ENCODE data around the gene FXYD1. TPM values are rescaled to one million over a fixed set of nuclear protein-coding genes. Genes with fewer than 3 reads are reported as not detected.

Gene FXYD1
- total and polyA plus RNA-seq, 4 donors = 5.7 to 37.6 (median 22.7) TPM

DNA sequence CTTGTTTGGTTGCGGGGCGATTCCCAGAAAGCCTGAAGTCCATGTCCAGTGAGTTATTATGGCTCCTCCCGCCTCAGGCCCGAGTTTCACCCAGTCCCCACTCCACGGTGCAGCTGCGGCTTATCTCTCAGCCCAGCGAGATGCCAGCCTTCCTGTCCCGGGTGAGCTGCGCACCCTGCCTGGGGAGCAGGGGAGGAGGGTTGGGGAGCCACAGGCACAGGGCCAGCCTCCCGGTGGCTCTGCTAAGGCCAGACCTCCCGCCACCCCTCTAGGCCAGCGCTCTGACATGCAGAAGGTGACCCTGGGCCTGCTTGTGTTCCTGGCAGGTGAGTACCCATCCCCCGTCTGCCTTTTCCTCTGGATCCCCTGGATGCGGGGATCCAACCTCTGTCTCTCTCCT lies 19.5 kb upstream of the FXYD1 start:
- Histone ChIP-seq H3K27ac (ENCODE audit: low read depth in 1 of 2, low read length in 1 of 2) (peak overlapping the region in 1 of 2 donors; percentile 91), H3K4me3 (no peak overlapping the region), H3K9ac (ENCODE audit: insufficient read depth in 1 of 2, low read length in 2 of 2) (no peak overlapping the region), H3K36me3 (ENCODE audit: control insufficient read depth in 4 of 4, insufficient read depth in 4 of 4, low read length in 4 of 4) (no peaks in the 10 kb centered on the region), H3K27me3 (ENCODE audit: control insufficient read depth in 3 of 3, insufficient read depth in 3 of 3, low read length in 2 of 3) (no peaks in the 10 kb centered on the region), H3K9me3 (ENCODE audit: control insufficient read depth in 4 of 4, insufficient read depth in 3 of 4, low read length in 3 of 4) (no peaks in the 10 kb centered on the region), H3K4me1 (ENCODE audit: control insufficient read depth in 5 of 5, insufficient read depth in 5 of 5, low read length in 5 of 5) (peaks cover 0 to 25% (median 6%) of the 10 kb centered on the region in 5 donors)
- no peak for DNase-seq
- 47 to 52% methylated on average over 13 to 14 of the region's 14 CpGs for WGBS, 2 donors
- ATAC-seq (ENCODE audit: insufficient read depth, low FRiP score) = no peak
- no peak for TF ChIP-seq CTCF (IDR thresholded peaks at IDR 0.05; ENCODE audit: control extremely low read depth, extremely low read depth)

DNA sequence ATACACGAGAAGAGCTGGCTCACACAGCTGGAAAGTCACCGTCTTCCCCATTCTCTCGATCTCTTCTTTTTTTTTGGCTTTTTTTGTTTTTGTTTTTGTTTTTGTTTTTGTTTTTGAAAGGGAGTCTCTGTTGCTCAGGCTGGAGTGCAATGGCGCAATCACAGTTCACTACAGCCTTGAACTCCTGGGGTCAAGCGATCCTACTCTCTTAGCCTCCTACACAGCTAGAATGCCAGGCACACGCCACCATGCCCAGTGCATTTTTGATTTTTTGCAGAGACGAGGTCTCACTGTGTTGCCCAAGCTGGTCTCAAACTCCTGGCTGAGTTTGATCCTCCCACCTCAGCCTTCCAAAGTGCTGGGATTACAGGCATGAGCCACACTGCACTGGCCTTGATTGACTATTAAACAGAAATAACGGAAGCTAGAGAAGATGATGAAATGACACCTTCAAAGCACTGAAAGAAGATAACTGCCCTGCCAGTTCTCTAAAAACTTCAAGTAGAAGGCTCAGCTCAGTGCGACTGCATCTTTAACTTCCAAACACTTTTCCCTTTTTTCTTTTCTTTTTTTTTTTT lies 19.0 kb upstream of the FXYD1 start:
- Histone ChIP-seq H3K9ac (ENCODE audit: insufficient read depth in 1 of 2, low read length in 2 of 2) (no peak overlapping the region), H3K4me3 (no peak overlapping the region), H3K27me3 (ENCODE audit: control insufficient read depth in 3 of 3, insufficient read depth in 3 of 3, low read length in 2 of 3) (no peaks in the 10 kb centered on the region), H3K4me1 (ENCODE audit: control insufficient read depth in 5 of 5, insufficient read depth in 5 of 5, low read length in 5 of 5) (peaks cover 3 to 22% (median 7%) of the 10 kb centered on the region in 5 donors), H3K36me3 (ENCODE audit: control insufficient read depth in 4 of 4, insufficient read depth in 4 of 4, low read length in 4 of 4) (no peaks in the 10 kb centered on the region), H3K27ac (ENCODE audit: low read depth in 1 of 2, low read length in 1 of 2) (peak overlapping the region in 1 of 2 donors; percentile 18), H3K9me3 (ENCODE audit: control insufficient read depth in 4 of 4, insufficient read depth in 3 of 4, low read length in 3 of 4) (no peaks in the 10 kb centered on the region)
- no peak for ATAC-seq (ENCODE audit: insufficient read depth, low FRiP score)
- DNase-seq = no peak
- no peak for TF ChIP-seq CTCF (IDR thresholded peaks at IDR 0.05; ENCODE audit: control extremely low read depth, extremely low read depth)
- WGBS, 2 donors = 68 to 78% methylated on average over 9 of the region's 9 CpGs

DNA sequence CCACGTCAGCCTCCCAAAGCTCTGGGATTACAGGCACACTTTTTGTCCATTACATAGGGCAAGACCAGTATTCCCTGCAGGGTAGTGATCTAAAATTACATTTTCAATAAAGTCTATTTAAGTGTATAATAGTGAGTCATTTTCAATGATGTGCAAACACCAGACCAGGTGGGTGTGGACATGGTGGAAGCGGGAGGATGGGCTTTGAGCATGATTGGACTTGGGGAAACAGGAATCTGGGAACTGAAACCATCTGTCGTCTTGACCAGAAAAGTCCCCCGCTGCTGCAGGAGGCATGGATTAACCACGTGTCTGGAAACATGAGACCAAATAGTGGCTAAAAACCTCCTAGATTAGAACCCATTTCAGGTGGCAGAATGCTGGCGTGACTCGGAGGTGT lies 18.1 kb upstream of the FXYD1 start:
- Histone ChIP-seq H3K27ac (ENCODE audit: low read depth in 1 of 2, low read length in 1 of 2) (peak overlapping the region in 1 of 2 donors; percentile 1), H3K4me1 (ENCODE audit: control insufficient read depth in 5 of 5, insufficient read depth in 5 of 5, low read length in 5 of 5) (peaks cover 5 to 20% (median 9%) of the 10 kb centered on the region in 5 donors), H3K9ac (ENCODE audit: insufficient read depth in 1 of 2, low read length in 2 of 2) (no peak overlapping the region), H3K4me3 (no peak overlapping the region), H3K36me3 (ENCODE audit: control insufficient read depth in 4 of 4, insufficient read depth in 4 of 4, low read length in 4 of 4) (no peaks in the 10 kb centered on the region), H3K27me3 (ENCODE audit: control insufficient read depth in 3 of 3, insufficient read depth in 3 of 3, low read length in 2 of 3) (no peaks in the 10 kb centered on the region), H3K9me3 (ENCODE audit: control insufficient read depth in 4 of 4, insufficient read depth in 3 of 4, low read length in 3 of 4) (no peaks in the 10 kb centered on the region)
- 62 to 67% methylated on average over 7 of the region's 7 CpGs for WGBS, 2 donors
- ATAC-seq (ENCODE audit: insufficient read depth, low FRiP score) (no peak), DNase-seq (no peak)
- no peak for TF ChIP-seq CTCF (IDR thresholded peaks at IDR 0.05; ENCODE audit: control extremely low read depth, extremely low read depth)

GRCh38 chr19:35120898-35121297 lies 17.7 kb upstream of the FXYD1 start:
- Histone ChIP-seq H3K9me3 (ENCODE audit: control insufficient read depth in 4 of 4, insufficient read depth in 3 of 4, low read length in 3 of 4) (no peaks in the 10 kb centered on the region), H3K4me1 (ENCODE audit: control insufficient read depth in 5 of 5, insufficient read depth in 5 of 5, low read length in 5 of 5) (peaks cover 5 to 20% (median 9%) of the 10 kb centered on the region in 5 donors), H3K9ac (ENCODE audit: insufficient read depth in 1 of 2, low read length in 2 of 2) (no peak overlapping the region), H3K27me3 (ENCODE audit: control insufficient read depth in 3 of 3, insufficient read depth in 3 of 3, low read length in 2 of 3) (no peaks in the 10 kb centered on the region), H3K27ac (ENCODE audit: low read depth in 1 of 2, low read length in 1 of 2) (peak overlapping the region in 1 of 2 donors; percentile 1), H3K36me3 (ENCODE audit: control insufficient read depth in 4 of 4, insufficient read depth in 4 of 4, low read length in 4 of 4) (no peaks in the 10 kb centered on the region), H3K4me3 (no peak overlapping the region)
- TF ChIP-seq CTCF (IDR thresholded peaks at IDR 0.05; ENCODE audit: control extremely low read depth, extremely low read depth) = no peak
- ATAC-seq (ENCODE audit: insufficient read depth, low FRiP score) = no peak
- WGBS, 2 donors = 79 to 91% methylated on average over 7 of the region's 7 CpGs
- no peak for DNase-seq

Measured in lung (tissue), 12 donors.